ENCODE results near the gene CFAP141. TPM values are rescaled to one million over a fixed set of nuclear protein-coding genes. Genes with fewer than 3 reads are reported as not detected.
"Not testable (repeated sequence)": the region's sequence is repeated elsewhere in the genome, so short reads cannot be mapped to it uniquely, and the experiment has no call there.

CFAP141 gene
- total RNA-seq, 2 donors from 2014 or later = not detected

GRCh38 chr1:154237880-154238506, 31.9 kb upstream of the CFAP141 start:
- H3K27ac ChIP-seq = no peak overlapping the region
- H3K27me3 ChIP-seq (replicated peaks; ENCODE audit: insufficient read depth) = no peaks in the 10 kb centered on the region
- no peak for TF ChIP-seq CTCF (IDR thresholded peaks at IDR 0.05)
- no peak for DNase-seq (ENCODE audit: low spot score)
- H3K4me1 ChIP-seq (ENCODE audit: control insufficient read depth in 1 of 2, low read depth in 2 of 2) = no peaks in the 10 kb centered on the region
- no peaks in the 10 kb centered on the region for H3K9me3 ChIP-seq
- no peak overlapping the region for H3K4me3 ChIP-seq
- no peak for ATAC-seq (ENCODE audit: insufficient number of reproducible peaks, low FRiP score, low read depth)
- peaks cover 78% of the 10 kb centered on the region for H3K36me3 ChIP-seq

- no peak overlapping the region for H3K27ac ChIP-seq
- no peaks in the 10 kb centered on the region for H3K9me3 ChIP-seq
- ATAC-seq (ENCODE audit: insufficient number of reproducible peaks, low FRiP score, low read depth) = no peak
- H3K4me1 ChIP-seq (ENCODE audit: control insufficient read depth in 1 of 2, low read depth in 2 of 2) = no peaks in the 10 kb centered on the region
- H3K36me3 ChIP-seq = peaks cover 80% of the 10 kb centered on the region
- no peak for DNase-seq (ENCODE audit: low spot score)
- no peak overlapping the region for H3K4me3 ChIP-seq
- H3K27me3 ChIP-seq (replicated peaks; ENCODE audit: insufficient read depth) = no peaks in the 10 kb centered on the region
- no peak for TF ChIP-seq CTCF (IDR thresholded peaks at IDR 0.05)
Observed at GRCh38 chr1:154237435-154237834, 31.3 kb upstream of the CFAP141 start.

GRCh38 chr1:154236855-154237254, 30.7 kb upstream of the CFAP141 start:
- H3K36me3 ChIP-seq = peaks cover 78% of the 10 kb centered on the region
- DNase-seq (ENCODE audit: low spot score) (no peak), ATAC-seq (ENCODE audit: insufficient number of reproducible peaks, low FRiP score, low read depth) (no peak)
- H3K27ac ChIP-seq = no peak overlapping the region
- no peaks in the 10 kb centered on the region for H3K9me3 ChIP-seq
- no peak overlapping the region for H3K4me3 ChIP-seq
- no peaks in the 10 kb centered on the region for H3K27me3 ChIP-seq (replicated peaks; ENCODE audit: insufficient read depth)
- no peak for TF ChIP-seq CTCF (IDR thresholded peaks at IDR 0.05)
- H3K4me1 ChIP-seq (ENCODE audit: control insufficient read depth in 1 of 2, low read depth in 2 of 2) = no peaks in the 10 kb centered on the region

- ATAC-seq (ENCODE audit: insufficient number of reproducible peaks, low FRiP score, low read depth); H3K27ac ChIP-seq; H3K9me3 ChIP-seq; H3K27me3 ChIP-seq (replicated peaks; ENCODE audit: insufficient read depth); DNase-seq (ENCODE audit: low spot score); H3K4me3 ChIP-seq; H3K4me1 ChIP-seq (ENCODE audit: control insufficient read depth in 1 of 2, low read depth in 2 of 2): not testable (repeated sequence)
- H3K36me3 ChIP-seq = peaks cover 72% of the 10 kb centered on the region
Observed at GRCh38 chr1:154233127-154233526, 27.0 kb upstream of the CFAP141 start.

GRCh38 chr1:154231112-154231511, 25.0 kb upstream of the CFAP141 start:
- DNase-seq (ENCODE audit: low spot score); H3K4me3 ChIP-seq; H3K27me3 ChIP-seq (replicated peaks; ENCODE audit: insufficient read depth); H3K27ac ChIP-seq; H3K9me3 ChIP-seq; ATAC-seq (ENCODE audit: insufficient number of reproducible peaks, low FRiP score, low read depth); H3K4me1 ChIP-seq (ENCODE audit: control insufficient read depth in 1 of 2, low read depth in 2 of 2): not testable (repeated sequence)
- H3K36me3 ChIP-seq = peaks cover 64% of the 10 kb centered on the region

- no peaks in the 10 kb centered on the region for H3K27me3 ChIP-seq (replicated peaks; ENCODE audit: insufficient read depth)
- DNase-seq (ENCODE audit: low spot score) (no peak), ATAC-seq (ENCODE audit: insufficient number of reproducible peaks, low FRiP score, low read depth) (no peak)
- H3K36me3 ChIP-seq = peaks cover 36% of the 10 kb centered on the region
- no peak for TF ChIP-seq CTCF (IDR thresholded peaks at IDR 0.05)
- H3K9me3 ChIP-seq = no peaks in the 10 kb centered on the region
- H3K4me1 ChIP-seq (ENCODE audit: control insufficient read depth in 1 of 2, low read depth in 2 of 2) = peaks cover 6 to 35% of the 10 kb centered on the region in 2 donors
- H3K4me3 ChIP-seq = no peak overlapping the region
- H3K27ac ChIP-seq = no peak overlapping the region
Observed at GRCh38 chr1:154225370-154225769, 19.2 kb upstream of the CFAP141 start.
